ENCODE measurements around the gene TSPAN19. TPM values are rescaled to one million over a fixed set of nuclear protein-coding genes. Genes with fewer than 3 reads are reported as not detected.

TSPAN19 gene
- total RNA-seq, 1 donor from 2014 or later: not detected

DNA sequence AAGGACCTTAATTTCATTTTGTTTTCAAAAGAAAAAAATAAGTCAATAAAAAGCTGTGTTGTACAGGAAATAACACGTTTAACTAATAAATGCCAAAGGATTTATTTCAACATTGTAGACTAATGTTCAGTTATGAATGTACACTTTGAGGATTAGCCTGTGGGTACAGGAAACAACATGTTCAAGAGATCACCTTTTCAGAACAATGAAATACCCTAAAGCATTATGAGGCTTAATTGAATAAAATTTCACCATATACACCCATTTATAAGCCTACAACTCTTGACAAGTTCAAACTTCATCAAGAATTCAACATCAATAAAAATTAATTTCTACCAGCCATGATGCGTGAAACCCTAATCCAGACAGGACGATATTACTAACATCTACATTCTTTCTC, 66.9 kb downstream of the TSPAN19 start:
- H3K27me3 Mint-ChIP-seq (ENCODE audit: low read depth): peaks cover 18% of the 10 kb centered on the region
- H3K9me3 Mint-ChIP-seq (ENCODE audit: low read depth): no peaks in the 10 kb centered on the region
- no peak overlapping the region for H3K4me3 Mint-ChIP-seq (ENCODE audit: unreplicated experiment)
- H3K27ac Mint-ChIP-seq (ENCODE audit: unreplicated experiment): no peak overlapping the region
- TF ChIP-seq, protein P1, sequence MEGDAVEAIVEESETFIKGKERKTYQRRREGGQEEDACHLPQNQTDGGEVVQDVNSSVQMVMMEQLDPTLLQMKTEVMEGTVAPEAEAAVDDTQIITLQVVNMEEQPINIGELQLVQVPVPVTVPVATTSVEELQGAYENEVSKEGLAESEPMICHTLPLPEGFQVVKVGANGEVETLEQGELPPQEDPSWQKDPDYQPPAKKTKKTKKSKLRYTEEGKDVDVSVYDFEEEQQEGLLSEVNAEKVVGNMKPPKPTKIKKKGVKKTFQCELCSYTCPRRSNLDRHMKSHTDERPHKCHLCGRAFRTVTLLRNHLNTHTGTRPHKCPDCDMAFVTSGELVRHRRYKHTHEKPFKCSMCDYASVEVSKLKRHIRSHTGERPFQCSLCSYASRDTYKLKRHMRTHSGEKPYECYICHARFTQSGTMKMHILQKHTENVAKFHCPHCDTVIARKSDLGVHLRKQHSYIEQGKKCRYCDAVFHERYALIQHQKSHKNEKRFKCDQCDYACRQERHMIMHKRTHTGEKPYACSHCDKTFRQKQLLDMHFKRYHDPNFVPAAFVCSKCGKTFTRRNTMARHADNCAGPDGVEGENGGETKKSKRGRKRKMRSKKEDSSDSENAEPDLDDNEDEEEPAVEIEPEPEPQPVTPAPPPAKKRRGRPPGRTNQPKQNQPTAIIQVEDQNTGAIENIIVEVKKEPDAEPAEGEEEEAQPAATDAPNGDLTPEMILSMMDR (IDR thresholded peaks at IDR 0.05): no peak
- no peaks in the 10 kb centered on the region for H3K36me3 Mint-ChIP-seq (ENCODE audit: low read depth)
- no peaks in the 10 kb centered on the region for H3K4me1 Mint-ChIP-seq (ENCODE audit: low read depth)
- DNase-seq (ENCODE audit: low spot score): no peak

Other genes starting within 250 kb of the TSPAN19 start
- gene SLC6A15, start 123.5 kb downstream of the TSPAN19 start, total RNA-seq: not detected in 3 replicates
- gene LRRIQ1, start 74 bp upstream of the TSPAN19 start, total RNA-seq: 0.10 TPM in 1 of 3 replicates, not detected in the others
- gene ALX1, start 243.9 kb upstream of the TSPAN19 start, total RNA-seq: 1.4 to 3.3 TPM (median 3.2 TPM) in 3 replicates